ENCODE results near the gene VGF. TPM values are rescaled to one million over a fixed set of nuclear protein-coding genes. Genes with fewer than 3 reads are reported as not detected.

The VGF gene
- total RNA-seq, 3 donors from 2014 or later: 0.38 to 0.84 (median 0.46) TPM

GRCh38 chr7:101167645-101168411 lies 2.5 kb upstream of the VGF start:
- Histone ChIP-seq H3K4me1 (ENCODE audit: low read depth) (peaks cover 44% of the 10 kb centered on the region), H3K4me3 (no peak overlapping the region), H3K36me3 (ENCODE audit: low read depth) (no peaks in the 10 kb centered on the region), H3K9me3 (no peaks in the 10 kb centered on the region)
- TF ChIP-seq CTCF (IDR thresholded peaks at IDR 0.05): no peak
- ATAC-seq (no peak), DNase-seq (no peak)
- intact Hi-C loops (cut with DNase I, micrococcal nuclease): no loop called here

- peaks cover 43% of the 10 kb centered on the region for H3K4me1 ChIP-seq (ENCODE audit: low read depth)
- TF ChIP-seq CTCF (IDR thresholded peaks at IDR 0.05): no peak
- intact Hi-C loops (cut with DNase I, micrococcal nuclease): no loop called here
Measured at GRCh38 chr7:101166909-101167644, 1.7 kb upstream of the VGF start.

GRCh38 chr7:101166648-101166908 lies 1.2 kb upstream of the VGF start:
- Histone ChIP-seq H3K4me1 (ENCODE audit: low read depth) (peaks cover 41% of the 10 kb centered on the region), H3K9me3 (no peaks in the 10 kb centered on the region), H3K36me3 (ENCODE audit: low read depth) (no peaks in the 10 kb centered on the region), H3K4me3 (no peak overlapping the region)
- intact Hi-C loops (cut with DNase I, micrococcal nuclease): no loop called here
- ATAC-seq (no peak), DNase-seq (no peak)
- TF ChIP-seq CTCF (IDR thresholded peaks at IDR 0.05): no peak

More at GRCh38 chr7:101166909-101167644, 1.7 kb upstream of the VGF start:
- H3K9me3 ChIP-seq: no peaks in the 10 kb centered on the region
- no peak overlapping the region for H3K4me3 ChIP-seq
- DNase-seq: no peak
- ATAC-seq: no peak
- H3K36me3 ChIP-seq (ENCODE audit: low read depth): no peaks in the 10 kb centered on the region

GRCh38 chr7:101165958-101166647 lies 734 bp upstream of the VGF start:
- no peak for TF ChIP-seq CTCF (IDR thresholded peaks at IDR 0.05)
- intact Hi-C loops (cut with DNase I, micrococcal nuclease): no loop called here
- Histone ChIP-seq H3K36me3 (ENCODE audit: low read depth) (no peaks in the 10 kb centered on the region), H3K4me1 (ENCODE audit: low read depth) (peaks cover 41% of the 10 kb centered on the region), H3K4me3 (no peak overlapping the region), H3K9me3 (no peaks in the 10 kb centered on the region)
- ATAC-seq: no peak
- no peak for DNase-seq

GRCh38 chr7:101164071-101164840 lies 1.1 kb downstream of the VGF start:
- TF ChIP-seq CTCF (IDR thresholded peaks at IDR 0.05): no peak
- no peaks in the 10 kb centered on the region for H3K9me3 ChIP-seq
- no peak for DNase-seq
- peaks cover 35% of the 10 kb centered on the region for H3K4me1 ChIP-seq (ENCODE audit: low read depth)
- no peaks in the 10 kb centered on the region for H3K36me3 ChIP-seq (ENCODE audit: low read depth)
- intact Hi-C loops (cut with DNase I, micrococcal nuclease): no loop called here
- no peak overlapping the region for H3K4me3 ChIP-seq
- peak; percentile 33 for ATAC-seq
